IPS DF 4.7 (cell line): ENCODE data around the gene GMDS.

Experiments
- DNase-seq: peaks from one replicate; pipeline ENCODE4 v3.0.0-alpha.2; 2013; ENCODE audit warnings: low spot score; ENCODE audit errors: extremely low read depth

Gene GMDS

GRCh38 chr6:1904898-1905297 is 340.5 kb downstream of the GMDS start:
- DNase-seq, result no peak

DNA sequence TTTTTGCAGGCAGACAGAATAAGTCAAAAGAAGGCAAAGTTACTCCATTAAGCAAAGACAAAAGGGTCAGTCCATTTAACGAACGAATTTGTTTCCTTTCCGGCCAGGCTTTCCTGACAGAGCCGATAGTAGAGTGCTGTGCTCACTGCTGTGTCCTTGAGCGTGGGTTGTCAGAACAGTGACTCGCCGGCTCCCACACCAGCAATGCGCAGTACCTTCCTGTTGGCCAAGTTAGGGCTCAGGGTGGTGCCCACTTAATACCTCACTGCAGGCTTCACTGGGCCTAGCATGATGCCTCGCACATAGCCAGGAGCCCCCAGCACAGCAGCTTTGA is 341.0 kb downstream of the GMDS start:
- DNase-seq, result no peak

GRCh38 chr6:1903780-1904465 is 341.5 kb downstream of the GMDS start:
- DNase-seq, result no peak

DNA sequence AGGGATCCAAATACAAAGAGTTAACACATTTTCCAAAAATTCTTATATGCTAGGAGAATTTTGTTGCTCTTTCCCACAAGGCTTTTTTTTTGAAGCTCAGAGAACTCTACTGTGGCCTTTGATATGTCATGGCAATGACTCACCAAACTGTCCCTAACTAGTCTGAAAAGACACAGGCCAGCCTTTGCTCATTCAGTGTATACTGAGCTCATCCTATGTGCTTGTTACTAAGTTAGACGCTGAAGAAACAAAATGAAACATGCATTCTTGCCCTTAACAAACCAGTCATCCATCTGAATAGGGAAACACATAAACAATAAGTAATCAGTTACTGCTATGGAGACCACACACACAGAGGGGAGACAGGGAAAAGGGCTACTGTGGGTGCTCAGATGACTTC is 343.8 kb downstream of the GMDS start:
- DNase-seq, result no peak

GRCh38 chr6:1896897-1897296 is 348.5 kb downstream of the GMDS start:
- DNase-seq, result no peak

DNA sequence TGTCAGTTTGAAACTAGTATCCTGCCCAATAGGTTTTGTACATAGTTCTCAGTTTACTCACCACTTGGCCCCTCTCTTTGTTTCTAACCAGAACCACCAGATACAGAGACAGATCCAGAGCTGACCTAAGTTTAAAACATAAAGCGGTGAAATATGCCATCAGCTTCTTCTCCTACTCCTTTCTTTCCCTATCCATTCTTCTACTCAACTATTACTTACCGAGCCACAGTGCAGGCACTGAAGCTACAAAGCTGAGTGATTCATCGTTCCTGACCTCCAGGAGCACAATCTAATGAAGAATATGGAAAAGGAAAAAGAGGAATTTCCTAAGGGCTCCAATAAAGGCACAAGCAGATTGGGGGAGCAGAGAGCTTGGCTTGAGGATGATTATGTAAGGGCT is 349.7 kb downstream of the GMDS start:
- DNase-seq, result no peak

- DNase-seq, result no peak
These were observed 350.5 kb downstream of the GMDS start for GRCh38 chr6:1894954-1895353.

DNA sequence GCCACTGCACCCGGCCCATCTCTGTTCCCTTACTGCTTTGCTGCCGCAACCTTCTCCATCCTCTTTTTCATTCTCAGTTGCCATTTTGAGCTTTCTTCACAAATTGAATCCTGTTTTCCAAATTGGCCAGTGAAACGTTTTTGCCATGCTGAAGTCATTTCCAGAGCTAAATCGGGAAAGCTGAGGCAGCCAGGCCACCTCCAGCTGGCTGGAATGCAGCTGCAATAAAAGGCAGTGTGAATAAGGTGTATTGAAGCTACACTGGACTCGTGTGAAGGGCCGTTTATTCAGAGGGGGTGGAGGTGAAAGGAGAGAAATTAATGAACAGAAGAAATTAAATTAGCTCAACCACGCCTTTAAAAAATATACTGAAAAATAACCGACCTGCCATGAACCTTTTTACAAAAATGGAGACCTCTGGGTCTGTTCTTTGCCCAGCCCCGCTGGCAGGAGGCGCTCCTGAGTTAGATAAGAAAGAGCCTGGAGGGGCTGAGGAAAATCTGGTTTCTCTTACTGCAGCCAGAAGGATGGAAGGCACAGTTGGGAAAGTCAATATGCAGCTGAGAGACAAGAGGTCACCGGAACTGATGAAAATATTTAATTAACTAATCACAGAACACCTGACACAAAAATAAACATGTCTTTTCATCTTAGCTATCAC is 351.8 kb downstream of the GMDS start:
- DNase-seq, result no peak

GRCh38 chr6:1892716-1893115 is 352.7 kb downstream of the GMDS start:
- DNase-seq, result no peak

GRCh38 chr6:1890987-1891386 is 354.4 kb downstream of the GMDS start:
- no peak for DNase-seq

DNA sequence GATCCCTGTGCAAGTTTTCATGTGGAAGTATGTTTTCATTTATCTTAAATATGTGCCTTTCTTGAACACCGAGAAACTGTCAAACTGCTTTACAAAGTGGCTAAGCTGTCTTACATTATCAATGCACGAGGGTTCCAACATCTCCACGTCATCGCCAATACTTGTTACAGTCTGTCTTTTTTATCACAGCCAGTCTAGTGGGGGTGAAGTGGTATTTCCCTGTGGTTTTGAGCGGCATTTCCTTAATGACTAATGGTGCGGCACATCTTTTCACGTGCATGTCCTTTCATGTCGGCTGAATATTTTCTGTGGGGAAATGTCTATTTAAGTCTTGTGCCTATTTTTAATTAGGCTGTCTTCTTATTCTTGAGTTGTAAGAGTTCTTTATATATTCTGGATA is 355.3 kb downstream of the GMDS start:
- no peak for DNase-seq

GRCh38 chr6:1885576-1886011 is 359.8 kb downstream of the GMDS start:
- DNase-seq, result no peak

DNA sequence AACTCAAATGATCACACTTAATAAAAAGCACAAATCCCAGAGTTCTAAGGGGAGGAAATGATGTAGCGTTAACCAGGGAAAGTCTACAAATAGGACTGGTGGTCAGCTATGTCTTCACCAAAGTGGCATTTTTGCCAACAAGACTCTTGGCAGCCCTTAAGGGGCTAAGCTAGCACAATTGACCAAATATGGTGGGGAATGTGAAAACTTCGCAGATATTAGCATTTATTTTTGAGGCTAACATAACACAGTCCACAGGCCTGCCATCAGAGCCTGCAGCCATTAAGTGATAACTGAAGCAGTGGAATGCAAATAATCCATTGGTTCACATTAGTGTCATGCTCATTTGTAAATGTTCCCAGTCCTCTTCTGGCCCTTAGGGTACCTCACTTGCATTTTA is 361.1 kb downstream of the GMDS start:
- DNase-seq, result no peak

GRCh38 chr6:1878330-1878729 is 367.1 kb downstream of the GMDS start:
- DNase-seq, result no peak

GRCh38 chr6:1873781-1874180 is 371.6 kb downstream of the GMDS start:
- no peak for DNase-seq

GRCh38 chr6:1872649-1873131 is 372.7 kb downstream of the GMDS start:
- no peak for DNase-seq

- DNase-seq, result no peak
These were observed 373.6 kb downstream of the GMDS start for GRCh38 chr6:1871724-1872315.

GRCh38 chr6:1870932-1871331 is 374.5 kb downstream of the GMDS start:
- no peak for DNase-seq

DNA sequence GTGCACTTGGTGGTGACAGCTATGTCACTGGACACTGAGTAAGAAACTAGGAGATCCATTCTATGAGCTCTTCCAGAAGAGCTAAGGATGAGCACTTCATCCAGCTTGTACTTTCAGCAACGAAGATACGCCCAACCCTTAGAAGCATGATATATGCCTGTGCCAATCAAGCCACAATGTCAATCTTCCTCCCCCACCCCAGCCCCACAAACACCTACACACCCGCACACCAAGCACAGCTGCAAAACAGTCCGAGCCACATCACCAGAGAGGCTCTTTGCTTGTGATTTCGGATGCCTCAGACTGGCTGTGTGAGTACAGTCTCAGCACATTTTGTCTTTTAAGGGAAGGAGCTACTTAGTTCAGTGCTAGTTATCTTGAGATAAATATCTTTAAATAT is 375.2 kb downstream of the GMDS start:
- no peak for DNase-seq

GRCh38 chr6:1869769-1870168 is 375.6 kb downstream of the GMDS start:
- DNase-seq, result no peak

GRCh38 chr6:1869308-1869707 is 376.1 kb downstream of the GMDS start:
- no peak for DNase-seq

DNA sequence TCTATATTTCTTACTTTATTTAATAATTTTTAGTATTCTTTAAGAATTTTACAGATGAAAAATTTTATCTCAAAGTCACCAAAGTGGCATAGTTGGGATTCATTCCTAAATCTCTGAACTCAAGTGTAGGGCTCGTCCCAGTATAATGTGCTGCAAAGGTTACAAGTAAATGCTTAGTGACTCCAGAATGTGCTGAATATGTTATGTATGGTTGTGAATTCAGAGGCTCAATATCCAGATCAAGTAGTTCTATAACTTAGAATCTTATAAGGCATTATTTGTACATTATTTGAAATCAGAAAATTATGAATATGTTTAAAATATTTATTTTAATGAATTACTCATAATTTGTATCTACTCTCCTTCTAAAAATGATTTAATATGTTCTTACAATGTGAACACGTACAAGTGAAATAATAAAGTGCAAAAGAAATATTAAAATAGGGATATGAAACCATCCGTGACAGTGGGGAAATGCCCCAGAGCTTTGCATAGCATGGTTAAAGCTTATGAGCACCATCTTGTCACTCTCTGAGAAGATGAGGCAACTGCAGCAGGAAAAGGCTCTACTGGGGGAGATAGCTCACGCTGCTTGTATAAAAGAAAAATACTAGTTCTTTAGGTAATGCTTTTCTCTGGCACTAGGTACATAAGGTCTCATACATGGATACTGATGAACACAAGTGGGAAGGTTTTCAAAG is 376.7 kb downstream of the GMDS start:
- DNase-seq, result no peak
